HepG2 (cell line): ENCODE results near the gene FUT1. TPM values are rescaled to one million over a fixed set of nuclear protein-coding genes. Genes with fewer than 3 reads are reported as not detected.
A peak's percentile ranks its signal among the peaks of the same experiment; 100 is the strongest.

Source experiments
- ARID2 ChIP-seq: sonication (generic); formaldehyde crosslinking; IDR thresholded peaks from 2 replicates; pipeline ENCODE4 v1.8.1; 2022; ENCODE audit warnings: mild to moderate bottlenecking, missing genetic modification reagents, borderline replicate concordance
- CCAR2 ChIP-seq: fragments of 200-400 bp; formaldehyde crosslinking; optimal IDR thresholded peaks from 2 replicates; pipeline ENCODE3; 2018; ENCODE audit warnings: low read depth, mild to moderate bottlenecking, low read length, moderate library complexity
- CEBPZ ChIP-seq: IDR thresholded peaks from 2 replicates; pipeline ENCODE4 v1.6.1; 2012; ENCODE audit warnings: low read length, improper control_type of control experiment
- DR1 ChIP-seq: sonication (generic); formaldehyde crosslinking; IDR thresholded peaks from 2 replicates; pipeline ENCODE4 v1.8.0; 2021; ENCODE audit warnings: mild to moderate bottlenecking, missing genetic modification reagents, inconsistent platforms
- FLYWCH1 ChIP-seq: sonication (generic); formaldehyde crosslinking; IDR thresholded peaks from 2 replicates; pipeline ENCODE4 v1.8.1; 2023; ENCODE audit warnings: mild to moderate bottlenecking, missing genetic modification reagents
- FOXK1 ChIP-seq: sonication (generic); formaldehyde crosslinking; IDR thresholded peaks from 2 replicates; pipeline ENCODE4 v1.4.0; 2020; ENCODE audit warnings: low read depth, missing genetic modification reagents, borderline replicate concordance
- MED1 ChIP-seq: sonication (generic); formaldehyde crosslinking; IDR thresholded peaks from 2 replicates; pipeline ENCODE4 v1.4.0; 2020; ENCODE audit warnings: missing genetic modification reagents
- NR2F1 ChIP-seq, 2 experiments: fragments of 450-650 bp in 1 of 2; formaldehyde crosslinking in 1 of 2; IDR thresholded peaks; 2 replicates each; pipeline versions ENCODE4 v1.5.0 to v1.6.1; 2016 to 2020; ENCODE audit warnings: mild to moderate bottlenecking in 1 of 2, missing compliant biosample characterization in 1 of 2, missing genetic modification reagents in 1 of 2, moderate library complexity in 1 of 2
- RBM22 ChIP-seq: fragments of 200-400 bp; formaldehyde crosslinking; optimal IDR thresholded peaks from 2 replicates; pipeline ENCODE3; 2017; ENCODE audit warnings: mild to moderate bottlenecking, low read length, moderate library complexity
- RNF219 ChIP-seq: sonication (generic); formaldehyde crosslinking; IDR thresholded peaks from 2 replicates; pipeline ENCODE4 v1.5.0; 2020; ENCODE audit warnings: mild to moderate bottlenecking, missing genetic modification reagents
- SOX6 ChIP-seq, 2 experiments: fragments of 450-650 bp in 1 of 2; sonication (generic) in 1 of 2; formaldehyde crosslinking in 1 of 2; IDR thresholded peaks; 2 replicates each; pipeline versions ENCODE4 v1.4.0 to v1.6.1; 2017 to 2020; ENCODE audit warnings: antibody characterized with exemption in 1 of 2, mild to moderate bottlenecking in 1 of 2, missing genetic modification reagents in 1 of 2
- YY1 ChIP-seq: IDR thresholded peaks from 2 replicates; pipeline ENCODE4 v1.6.1; 2011; ENCODE audit warnings: low read length, low read depth, moderate library complexity, mild to moderate bottlenecking; ENCODE audit not compliant: insufficient read depth, insufficient replicate concordance
- ZBTB2 ChIP-seq: sonication (generic); formaldehyde crosslinking; IDR thresholded peaks from 2 replicates; pipeline ENCODE4 v1.8.0; 2022; ENCODE audit warnings: low read depth, missing genetic modification reagents
- ZEB1 ChIP-seq: IDR thresholded peaks from 2 replicates; pipeline ENCODE4 v1.6.1; 2012; ENCODE audit warnings: mild to moderate bottlenecking, low read depth, inconsistent platforms; ENCODE audit not compliant: insufficient replicate concordance
- ZNF280B ChIP-seq: sonication (generic); formaldehyde crosslinking; IDR thresholded peaks from 2 replicates; pipeline ENCODE4 v1.5.0; 2020; ENCODE audit warnings: missing genetic modification reagents, mild to moderate bottlenecking, borderline replicate concordance
- ZNF34 ChIP-seq: sonication (generic); formaldehyde crosslinking; IDR thresholded peaks from 2 replicates; pipeline ENCODE4 v1.4.0; 2020; ENCODE audit warnings: mild to moderate bottlenecking, missing genetic modification reagents, borderline replicate concordance
- ZNF546 ChIP-seq: sonication (generic); formaldehyde crosslinking; conservative IDR thresholded peaks from 2 replicates; pipeline ENCODE4 v1.8.1; 2023; ENCODE audit warnings: mild to moderate bottlenecking, missing genetic modification reagents
- ZNF615 ChIP-seq: sonication (generic); formaldehyde crosslinking; IDR thresholded peaks from 2 replicates; pipeline ENCODE4 v1.5.0; 2020; ENCODE audit warnings: mild to moderate bottlenecking, missing genetic modification reagents, borderline replicate concordance
- ZNF674 ChIP-seq: sonication (generic); formaldehyde crosslinking; IDR thresholded peaks from 2 replicates; pipeline ENCODE4 v1.5.0; 2020; ENCODE audit warnings: low read depth, mild to moderate bottlenecking, missing genetic modification reagents
- ZSCAN12 ChIP-seq: sonication (generic); formaldehyde crosslinking; IDR thresholded peaks from 2 replicates; pipeline ENCODE4 v1.9.0; 2021; ENCODE audit warnings: mild to moderate bottlenecking, missing genetic modification reagents
- polyA plus RNA-seq, 8 experiments: library from polyadenylated mRNA; depleted of rRNA in 3 of 8; stranded (reverse) in 7 of 8; unstranded in 1 of 8; fragments of >200 nt; fragmentation: Illumina TruSeq in 4 of 8; extraction: Trizol in 4 of 8; gene quantifications; 2 replicates each; pipeline versions ENCODE4 v1.2.1 to v1.2.3, GENCODE V29; 2011 to 2016; ENCODE audit warnings: low read depth in 4 of 8, missing spikeins in 1 of 8, mixed read lengths in 1 of 8; ENCODE audit not compliant: insufficient read depth in 1 of 8
- total RNA-seq, 5 experiments: library from RNA; depleted of rRNA; stranded (reverse); fragments of >200 nt; fragmentation: Illumina TruSeq; extraction: Trizol; gene quantifications; 2 replicates each; pipeline ENCODE4 v1.2.3, GENCODE V29; 2016; ENCODE audit warnings: low read depth in 1 of 5

The FUT1 gene
- total and polyA plus RNA-seq, 2 of the 13 experiments (the other 11 are each of a cell fraction or from before 2014, with no cell fraction given): 0.07 to 1.1 TPM

DNA sequence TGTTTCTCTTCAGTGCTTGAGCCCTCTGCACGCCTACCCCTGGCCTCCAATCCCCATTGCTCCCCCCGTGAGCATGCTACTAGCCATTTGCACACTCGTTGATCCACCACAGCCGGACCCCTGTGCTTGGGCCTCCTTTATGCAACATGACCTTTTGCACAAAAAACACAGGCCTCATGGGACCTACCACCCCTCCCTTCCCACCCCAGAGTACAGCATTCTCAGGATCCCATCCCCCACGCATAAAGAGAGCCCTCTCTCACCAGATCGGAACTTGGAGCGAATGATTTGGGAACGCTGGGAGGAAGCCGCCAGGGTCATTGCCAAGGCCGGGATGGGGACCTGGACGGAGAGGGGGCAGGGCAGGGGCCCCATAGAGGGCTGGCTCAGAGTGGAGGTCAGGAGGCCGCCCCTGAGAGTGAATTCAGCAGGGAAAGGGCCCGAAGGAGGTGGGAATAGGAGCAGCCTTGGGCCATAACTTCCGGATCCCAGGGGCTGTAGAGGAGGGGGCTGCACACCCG, 33.7 kb downstream of the FUT1 start (continued):
- TF ChIP-seq CEBPZ (no peak), SOX6 (IDR thresholded peaks at IDR 0.05) (no peak), SOX6 (CRISPR knock-in tag; IDR thresholded peaks at IDR 0.05) (peak; percentile 70), DR1 (CRISPR knock-in tag) (no peak), MED1 (CRISPR knock-in tag) (peak; percentile 75; the same call in 1 of the 2 replicates), ARID2 (no peak), ZNF674 (CRISPR knock-in tag) (no peak), RBM22 (no peak), ZNF615 (CRISPR knock-in tag) (no peak), ZBTB2 (CRISPR knock-in tag) (no peak), ZEB1 (peak; percentile 51), ZSCAN12 (CRISPR knock-in tag) (no peak), NR2F1 (CRISPR knock-in tag; IDR thresholded peaks at IDR 0.05) (peak in 1 of 2 experiments; percentile 82; a peak in 3 of 4 replicates), FOXK1 (CRISPR knock-in tag) (no peak; the same call in 1 of the 2 replicates), YY1 (peak; percentile 35), FLYWCH1 (CRISPR knock-in tag) (no peak), ZNF546 (CRISPR knock-in tag) (no peak), ZNF280B (CRISPR knock-in tag) (no peak), RNF219 (CRISPR knock-in tag) (no peak), CCAR2 (no peak), ZNF34 (no peak)
